ENCODE data around the gene APBA1. TPM values are rescaled to one million over a fixed set of nuclear protein-coding genes. Genes with fewer than 3 reads are reported as not detected.

The APBA1 gene
- total RNA-seq, 1 experiment from 2014 or later = 1.8 TPM

- peaks cover 1% of the 10 kb centered on the region; the same call in 1 of the 2 replicates for H3K27me3 Mint-ChIP-seq (ENCODE audit: low read depth)
- Histone ChIP-seq H2BK120ac (ENCODE audit: low read depth, low read length, poor library complexity, severe bottlenecking) (no peak overlapping the region), H3K4me2 (ENCODE audit: insufficient read depth, insufficient read length, low read length) (no peak overlapping the region), H3K9me3 (ENCODE audit: control insufficient read depth, low read depth, low read length) (no peaks in the 10 kb centered on the region), H3K9ac (ENCODE audit: extremely low read depth, insufficient read length, low read length) (no peak overlapping the region), H4K20me1 (ENCODE audit: control insufficient read depth, insufficient read depth, insufficient read length) (no peaks in the 10 kb centered on the region), H2BK12ac (ENCODE audit: insufficient read length, low read depth, low read length) (no peak overlapping the region), H3K27ac (ENCODE audit: insufficient read length, low read depth, low read length) (no peak overlapping the region), H3K4me1 (ENCODE audit: insufficient read depth, low read length) (no peaks in the 10 kb centered on the region), H3K23ac (ENCODE audit: insufficient read length, low read depth, low read length) (no peak overlapping the region), H2BK15ac (ENCODE audit: low read depth, low read length) (no peak overlapping the region), H4K91ac (ENCODE audit: insufficient read length, low read depth, low read length) (no peak overlapping the region), H4K5ac (ENCODE audit: insufficient read length, low read depth, low read length) (no peak overlapping the region), H3K4ac (ENCODE audit: low read depth, low read length) (no peak overlapping the region), H2AK5ac (ENCODE audit: insufficient read length, low read length) (no peak overlapping the region), H2AFZ (ENCODE audit: low read length) (no peak overlapping the region), H3K23me2 (ENCODE audit: insufficient read length, low read depth, low read length, poor library complexity, severe bottlenecking) (no peaks in the 10 kb centered on the region), H3K56ac (ENCODE audit: insufficient read length, low read depth, low read length) (no peak overlapping the region), H3K14ac (ENCODE audit: insufficient read depth, low read length) (no peak overlapping the region), H2BK20ac (ENCODE audit: low read depth, low read length, poor library complexity, severe bottlenecking) (no peak overlapping the region), H3T11ph (ENCODE audit: low read length) (no peak overlapping the region), H3K79me1 (ENCODE audit: insufficient read depth, low read depth, low read length, poor library complexity, severe bottlenecking) (no peaks in the 10 kb centered on the region), H3K79me2 (ENCODE audit: insufficient read depth, low read length) (no peaks in the 10 kb centered on the region), H2BK5ac (ENCODE audit: insufficient read length, low read length) (no peak overlapping the region), H4K8ac (replicated peaks; ENCODE audit: insufficient read length, low read depth, low read length) (no peak overlapping the region), H3K18ac (ENCODE audit: insufficient read length, low read depth, low read length) (no peak overlapping the region), H3K27me3 (ENCODE audit: insufficient read depth, low read length) (no peaks in the 10 kb centered on the region)
- H3K27ac Mint-ChIP-seq = no peak overlapping the region
- no peak for DNase-seq
- H3K9me3 Mint-ChIP-seq = no peaks in the 10 kb centered on the region
- no peaks in the 10 kb centered on the region for H3K36me3 Mint-ChIP-seq (ENCODE audit: insufficient read depth in 1 of 3, low read depth in 3 of 3)
- no CpG with 5 or more reads among the region's 4 CpGs for WGBS (ENCODE audit: extremely low coverage, insufficient read length, low lambda C conversion rate)
- H3K4me3 Mint-ChIP-seq = no peak overlapping the region
- TF ChIP-seq CTCF (conservative IDR thresholded peaks at IDR 0.05) = no peak
- peaks cover 2 to 9% of the 10 kb centered on the region in 2 experiments for H3K4me1 Mint-ChIP-seq
These were observed 115.5 kb downstream of the APBA1 start for GRCh38 chr9:69556707-69557106.

All from H9 (cell line).